ENCODE data around the gene BMP7. TPM values are rescaled to one million over a fixed set of nuclear protein-coding genes. Genes with fewer than 3 reads are reported as not detected.

Gene BMP7
- total RNA-seq, 2 experiments from 2014 or later = not detected

GRCh38 chr20:57262784-57263609, 3.4 kb downstream of the BMP7 start:
- no peaks in the 10 kb centered on the region for H3K36me3 Mint-ChIP-seq (ENCODE audit: low read depth)
- H3K4me3 Mint-ChIP-seq = no peak overlapping the region
- no peaks in the 10 kb centered on the region for H3K9me3 Mint-ChIP-seq
- no peaks in the 10 kb centered on the region for H3K36me3 ChIP-seq (ENCODE audit: insufficient read depth, low read length)
- no peak overlapping the region for H3K27ac Mint-ChIP-seq
- H3K4me1 Mint-ChIP-seq (ENCODE audit: low read depth) = peaks cover 10% of the 10 kb centered on the region
- DNase-seq = no peak
- TF ChIP-seq, protein P1, sequence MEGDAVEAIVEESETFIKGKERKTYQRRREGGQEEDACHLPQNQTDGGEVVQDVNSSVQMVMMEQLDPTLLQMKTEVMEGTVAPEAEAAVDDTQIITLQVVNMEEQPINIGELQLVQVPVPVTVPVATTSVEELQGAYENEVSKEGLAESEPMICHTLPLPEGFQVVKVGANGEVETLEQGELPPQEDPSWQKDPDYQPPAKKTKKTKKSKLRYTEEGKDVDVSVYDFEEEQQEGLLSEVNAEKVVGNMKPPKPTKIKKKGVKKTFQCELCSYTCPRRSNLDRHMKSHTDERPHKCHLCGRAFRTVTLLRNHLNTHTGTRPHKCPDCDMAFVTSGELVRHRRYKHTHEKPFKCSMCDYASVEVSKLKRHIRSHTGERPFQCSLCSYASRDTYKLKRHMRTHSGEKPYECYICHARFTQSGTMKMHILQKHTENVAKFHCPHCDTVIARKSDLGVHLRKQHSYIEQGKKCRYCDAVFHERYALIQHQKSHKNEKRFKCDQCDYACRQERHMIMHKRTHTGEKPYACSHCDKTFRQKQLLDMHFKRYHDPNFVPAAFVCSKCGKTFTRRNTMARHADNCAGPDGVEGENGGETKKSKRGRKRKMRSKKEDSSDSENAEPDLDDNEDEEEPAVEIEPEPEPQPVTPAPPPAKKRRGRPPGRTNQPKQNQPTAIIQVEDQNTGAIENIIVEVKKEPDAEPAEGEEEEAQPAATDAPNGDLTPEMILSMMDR (IDR thresholded peaks at IDR 0.05) = no peak
- no peak for ATAC-seq (ENCODE audit: poor library complexity)
- CTCF ChIA-PET = no interaction called here
- POLR2A ChIA-PET = no interaction called here
- no peak overlapping the region for H3K27ac ChIP-seq (ENCODE audit: low read depth in 1 of 2, low read length in 2 of 2)
- intact Hi-C loops (cut with DNase I, micrococcal nuclease) = no loop called here
- H3K27me3 ChIP-seq (ENCODE audit: control insufficient read depth in 1 of 2, insufficient read depth in 2 of 2, low read length in 2 of 2) = peaks cover 39 to 86% of the 10 kb centered on the region in 2 experiments
- no peak overlapping the region for H3K4me3 ChIP-seq (ENCODE audit: low read length)
- H3K9me3 ChIP-seq (ENCODE audit: control insufficient read depth in 1 of 2, insufficient read depth in 1 of 2, low read length in 2 of 2) = peaks cover 0 to 9% of the 10 kb centered on the region in 2 experiments
- peaks cover 83% of the 10 kb centered on the region for H3K27me3 Mint-ChIP-seq
- H3K4me1 ChIP-seq (ENCODE audit: insufficient read depth, low read length) = no peaks in the 10 kb centered on the region

- no peak overlapping the region for H3K4me3 Mint-ChIP-seq
- Histone ChIP-seq H3K36me3 (ENCODE audit: insufficient read depth, low read length) (no peaks in the 10 kb centered on the region), H3K4me1 (ENCODE audit: insufficient read depth, low read length) (no peaks in the 10 kb centered on the region), H3K9me3 (ENCODE audit: control insufficient read depth in 1 of 2, insufficient read depth in 1 of 2, low read length in 2 of 2) (peaks cover 0 to 9% of the 10 kb centered on the region in 2 experiments), H3K27me3 (ENCODE audit: control insufficient read depth in 1 of 2, insufficient read depth in 2 of 2, low read length in 2 of 2) (peaks cover 33 to 79% of the 10 kb centered on the region in 2 experiments), H3K27ac (ENCODE audit: low read depth in 1 of 2, low read length in 2 of 2) (no peak overlapping the region), H3K4me3 (ENCODE audit: low read length) (no peak overlapping the region)
- no peaks in the 10 kb centered on the region for H3K9me3 Mint-ChIP-seq
- no peak for DNase-seq
- no peaks in the 10 kb centered on the region for H3K36me3 Mint-ChIP-seq (ENCODE audit: low read depth)
- intact Hi-C loops (cut with DNase I, micrococcal nuclease) = no loop called here
- TF ChIP-seq, protein P1 (IDR thresholded peaks at IDR 0.05) = no peak
- H3K4me1 Mint-ChIP-seq (ENCODE audit: low read depth) = peaks cover 5% of the 10 kb centered on the region
- ATAC-seq (ENCODE audit: poor library complexity) = no peak
- POLR2A ChIA-PET = no interaction called here
- H3K27me3 Mint-ChIP-seq = peaks cover 82% of the 10 kb centered on the region
- CTCF ChIA-PET = no interaction called here
- no peak overlapping the region for H3K27ac Mint-ChIP-seq
These were observed 4.1 kb downstream of the BMP7 start for GRCh38 chr20:57262301-57262700.

DNA sequence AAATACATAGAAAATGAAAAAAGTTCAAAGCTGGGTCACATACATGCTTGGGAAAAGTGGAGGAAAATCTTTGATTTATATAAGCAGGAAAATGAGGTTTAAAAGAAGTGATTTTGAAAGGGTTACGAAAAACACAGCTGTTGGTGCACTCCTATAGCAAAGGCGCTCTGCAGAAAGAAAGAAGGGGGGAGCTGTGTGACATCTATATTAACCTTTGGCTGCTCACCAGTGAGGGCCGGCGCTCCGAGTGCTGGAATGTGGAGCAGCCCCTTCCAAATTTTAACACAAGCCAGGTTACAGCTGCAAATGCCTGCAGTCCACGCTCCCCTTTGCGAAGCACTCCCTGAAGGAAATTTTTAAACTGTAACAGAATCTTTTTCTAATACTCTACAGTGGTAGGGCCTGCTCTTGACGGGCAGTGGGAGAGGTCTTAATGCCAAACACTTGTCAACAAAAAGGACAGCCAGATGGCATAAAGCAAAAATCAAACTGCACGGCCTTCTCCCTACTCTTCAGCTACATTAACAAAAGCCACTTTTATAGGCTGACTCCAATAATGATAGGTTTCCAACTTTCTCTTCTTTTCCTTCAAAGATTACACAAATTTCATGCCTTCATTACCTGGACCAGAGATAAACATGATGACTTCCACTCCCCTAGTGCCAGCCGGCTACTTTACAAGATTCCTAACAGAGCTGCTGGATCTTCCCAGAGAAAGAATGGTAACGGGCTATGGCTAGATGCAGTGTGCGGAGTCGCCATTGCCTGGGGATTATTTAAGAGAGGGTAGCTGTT, 4.8 kb downstream of the BMP7 start:
- Mint-ChIP-seq H3K27ac (no peak overlapping the region), H3K27me3 (peaks cover 77% of the 10 kb centered on the region), H3K36me3 (ENCODE audit: low read depth) (no peaks in the 10 kb centered on the region), H3K9me3 (no peaks in the 10 kb centered on the region), H3K4me1 (ENCODE audit: low read depth) (no peaks in the 10 kb centered on the region), H3K4me3 (no peak overlapping the region)
- H3K27me3 ChIP-seq (ENCODE audit: control insufficient read depth in 1 of 2, insufficient read depth in 2 of 2, low read length in 2 of 2) = peaks cover 26 to 74% of the 10 kb centered on the region in 2 experiments
- POLR2A ChIA-PET = no interaction called here
- no peak for DNase-seq
- H3K27ac ChIP-seq (ENCODE audit: low read depth in 1 of 2, low read length in 2 of 2) = no peak overlapping the region
- no peak for ATAC-seq (ENCODE audit: poor library complexity)
- TF ChIP-seq, protein P1 (IDR thresholded peaks at IDR 0.05) = no peak
- H3K36me3 ChIP-seq (ENCODE audit: insufficient read depth, low read length) = no peaks in the 10 kb centered on the region
- H3K9me3 ChIP-seq (ENCODE audit: control insufficient read depth in 1 of 2, insufficient read depth in 1 of 2, low read length in 2 of 2) = peaks cover 0 to 9% of the 10 kb centered on the region in 2 experiments
- intact Hi-C loops (cut with DNase I, micrococcal nuclease) = no loop called here
- no peak overlapping the region for H3K4me3 ChIP-seq (ENCODE audit: low read length)
- H3K4me1 ChIP-seq (ENCODE audit: insufficient read depth, low read length) = no peaks in the 10 kb centered on the region
- CTCF ChIA-PET = interaction anchor here (0.6 kb wide), 1 partner anchor 35 kb away, joined by 3 read pairs; no protein-coding TSS in a partner anchor

Measured in CD4-positive, alpha-beta T cell (primary cell).